Measurements from ENCODE around the gene LBHD2. TPM values are rescaled to one million over a fixed set of nuclear protein-coding genes. Genes with fewer than 3 reads are reported as not detected.
A peak's percentile ranks its signal among the peaks of the same experiment; 100 is the strongest.

The LBHD2 gene
- polyA plus RNA-seq, 1 experiment: not detected

DNA sequence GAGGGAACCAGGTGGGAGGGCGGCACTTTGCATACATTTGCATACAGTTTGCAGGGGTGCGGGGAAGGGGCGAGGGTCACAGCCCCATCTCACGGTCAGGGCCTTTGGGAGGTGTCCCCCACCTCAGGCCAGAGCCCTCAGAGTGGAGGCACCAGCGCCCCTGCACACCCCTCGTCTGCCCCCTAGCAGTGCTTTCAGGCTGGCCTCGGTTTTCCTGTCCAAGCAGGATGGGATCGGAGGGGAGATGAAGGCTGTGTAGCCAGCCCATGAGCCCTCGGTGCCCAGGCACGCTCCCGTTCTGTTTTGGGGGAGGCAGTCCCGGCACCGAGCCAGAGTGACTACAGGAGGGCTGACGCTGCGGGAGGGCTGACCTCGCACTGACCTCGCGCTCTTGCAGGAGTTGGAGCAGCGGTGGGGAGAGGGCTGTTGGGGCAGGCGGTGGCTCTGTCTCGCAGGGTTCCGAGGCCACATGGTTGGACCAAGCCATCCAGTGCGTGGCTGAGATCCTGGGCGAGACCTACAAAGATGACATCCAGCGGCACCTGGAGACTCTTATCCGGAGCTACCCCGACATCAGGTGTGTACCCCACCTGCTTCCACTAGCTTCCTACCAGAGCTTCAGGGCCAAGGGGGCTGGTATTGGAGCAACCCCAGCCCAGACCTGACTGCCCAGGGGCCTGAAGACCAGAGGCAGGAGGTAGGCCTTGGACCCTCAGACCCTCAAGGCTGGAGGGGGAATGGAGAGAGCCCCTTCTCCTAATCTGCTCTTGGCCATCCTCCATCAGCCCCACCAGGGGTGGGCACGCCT is 24.1 kb downstream of the LBHD2 start:
- CTCF ChIA-PET: no interaction called here
- POLR2A ChIA-PET: no interaction called here
- Histone ChIP-seq H3K27ac (ENCODE audit: low read depth, low read length) (peak overlapping the region; percentile 52), H3K27me3 (ENCODE audit: control insufficient read depth, insufficient read depth, low read length) (peaks cover 16% of the 10 kb centered on the region), H3K9me3 (ENCODE audit: control insufficient read depth, insufficient read depth, low read length) (no peaks in the 10 kb centered on the region; the same call in 1 of the 2 replicates), H3K4me3 (ENCODE audit: low read depth, low read length) (no peak overlapping the region)
- TF ChIP-seq, protein P1, sequence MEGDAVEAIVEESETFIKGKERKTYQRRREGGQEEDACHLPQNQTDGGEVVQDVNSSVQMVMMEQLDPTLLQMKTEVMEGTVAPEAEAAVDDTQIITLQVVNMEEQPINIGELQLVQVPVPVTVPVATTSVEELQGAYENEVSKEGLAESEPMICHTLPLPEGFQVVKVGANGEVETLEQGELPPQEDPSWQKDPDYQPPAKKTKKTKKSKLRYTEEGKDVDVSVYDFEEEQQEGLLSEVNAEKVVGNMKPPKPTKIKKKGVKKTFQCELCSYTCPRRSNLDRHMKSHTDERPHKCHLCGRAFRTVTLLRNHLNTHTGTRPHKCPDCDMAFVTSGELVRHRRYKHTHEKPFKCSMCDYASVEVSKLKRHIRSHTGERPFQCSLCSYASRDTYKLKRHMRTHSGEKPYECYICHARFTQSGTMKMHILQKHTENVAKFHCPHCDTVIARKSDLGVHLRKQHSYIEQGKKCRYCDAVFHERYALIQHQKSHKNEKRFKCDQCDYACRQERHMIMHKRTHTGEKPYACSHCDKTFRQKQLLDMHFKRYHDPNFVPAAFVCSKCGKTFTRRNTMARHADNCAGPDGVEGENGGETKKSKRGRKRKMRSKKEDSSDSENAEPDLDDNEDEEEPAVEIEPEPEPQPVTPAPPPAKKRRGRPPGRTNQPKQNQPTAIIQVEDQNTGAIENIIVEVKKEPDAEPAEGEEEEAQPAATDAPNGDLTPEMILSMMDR (IDR thresholded peaks at IDR 0.05; ENCODE audit: low read depth, low read length): no peak
- no peak for DNase-seq (ENCODE audit: low read depth, low spot score)

DNA sequence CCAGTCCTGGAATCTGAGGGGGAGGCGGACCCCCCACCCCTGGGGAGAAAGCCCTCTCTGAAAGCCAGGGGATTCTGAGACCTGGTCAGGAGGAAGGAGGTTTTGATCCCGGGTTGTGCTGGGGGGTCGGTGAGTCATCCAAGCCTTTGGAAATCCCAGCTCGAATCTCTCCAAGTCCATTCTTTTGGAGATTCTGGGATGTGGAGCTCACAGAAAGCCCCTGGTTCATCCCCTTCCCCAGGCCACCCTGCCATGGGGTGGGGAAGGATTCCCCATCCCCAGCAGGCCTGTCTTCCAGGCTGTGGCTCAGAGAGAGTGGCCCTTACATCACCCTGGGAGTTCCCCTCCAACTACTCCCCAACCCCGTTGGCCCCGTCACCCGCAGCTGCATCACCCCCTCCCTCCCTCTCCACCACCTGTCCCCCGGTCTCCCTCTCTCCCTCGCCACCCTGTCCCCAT is 24.8 kb downstream of the LBHD2 start:
- H3K9me3 ChIP-seq (ENCODE audit: control insufficient read depth, insufficient read depth, low read length): no peaks in the 10 kb centered on the region; the same call in 1 of the 2 replicates
- H3K27ac ChIP-seq (ENCODE audit: low read depth, low read length): peak overlapping the region; percentile 52
- ChIA-PET CTCF (no interaction called here), POLR2A (no interaction called here)
- TF ChIP-seq, protein P1 (IDR thresholded peaks at IDR 0.05; ENCODE audit: low read depth, low read length): no peak
- no peak overlapping the region for H3K4me3 ChIP-seq (ENCODE audit: low read depth, low read length)
- H3K27me3 ChIP-seq (ENCODE audit: control insufficient read depth, insufficient read depth, low read length): peaks cover 10% of the 10 kb centered on the region
- DNase-seq (ENCODE audit: low read depth, low spot score): no peak

DNA sequence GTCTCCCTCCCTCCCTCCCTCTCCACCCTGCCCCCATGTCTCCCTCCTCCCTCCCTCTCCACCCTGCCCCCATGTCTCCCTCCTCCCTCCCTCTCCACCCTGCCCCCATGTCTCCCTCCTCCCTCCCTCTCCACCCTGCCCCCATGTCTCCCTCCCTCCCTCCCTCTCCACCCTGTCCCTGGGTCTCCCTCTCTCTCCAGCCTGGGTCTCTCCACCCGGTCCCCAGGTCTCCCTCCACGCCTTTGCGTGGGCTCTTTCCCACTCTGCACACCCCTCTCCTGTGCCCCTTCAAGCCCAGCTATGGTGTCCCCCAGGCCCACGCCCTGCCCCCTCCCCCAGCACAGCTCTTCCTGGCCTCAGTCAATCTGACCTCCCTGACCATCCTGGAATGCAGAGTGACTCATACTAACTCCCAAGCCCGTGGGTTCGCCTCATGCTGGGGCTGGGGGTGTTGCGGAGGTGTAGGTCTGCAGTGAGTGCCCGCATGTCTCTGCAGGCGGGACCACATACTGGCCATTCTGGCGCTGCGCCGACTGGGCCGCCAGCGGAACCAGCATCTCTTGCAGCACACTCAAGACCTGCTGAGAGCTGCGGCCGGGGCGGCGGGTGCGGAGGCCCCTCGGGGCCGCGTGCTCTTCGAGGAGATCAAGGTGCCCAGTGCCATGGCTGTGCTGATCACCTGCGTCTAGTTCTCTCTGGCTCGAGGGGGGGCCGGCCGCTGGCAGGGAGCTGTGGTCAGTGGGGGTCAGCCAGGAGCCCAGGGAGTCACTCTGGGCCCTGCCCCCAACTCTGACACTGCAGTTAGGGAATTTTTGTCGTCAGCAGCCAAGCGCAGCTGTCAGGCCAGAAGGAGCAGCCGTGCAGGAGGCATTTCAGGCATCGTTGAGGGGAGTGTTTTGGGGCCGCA is 25.8 kb downstream of the LBHD2 start:
- Histone ChIP-seq H3K4me3 (ENCODE audit: low read depth, low read length) (peak overlapping the region; percentile 22; the same call in 1 of the 2 replicates), H3K27ac (ENCODE audit: low read depth, low read length) (peak overlapping the region; percentile 89), H3K9me3 (ENCODE audit: control insufficient read depth, insufficient read depth, low read length) (no peaks in the 10 kb centered on the region; the same call in 1 of the 2 replicates), H3K27me3 (ENCODE audit: control insufficient read depth, insufficient read depth, low read length) (peaks cover under 1% of the 10 kb centered on the region)
- ChIA-PET POLR2A (interaction anchor here (1.1 kb wide), 1 partner anchor 21 kb away, joined by 3 read pairs; no protein-coding TSS in a partner anchor), CTCF (interaction anchor here (1.1 kb wide), 1 partner anchor 17 kb away, joined by 3 read pairs; no protein-coding TSS in a partner anchor)
- TF ChIP-seq, protein P1 (IDR thresholded peaks at IDR 0.05; ENCODE audit: low read depth, low read length): no peak
- peak; percentile 65 for DNase-seq (ENCODE audit: low read depth, low spot score)

DNA sequence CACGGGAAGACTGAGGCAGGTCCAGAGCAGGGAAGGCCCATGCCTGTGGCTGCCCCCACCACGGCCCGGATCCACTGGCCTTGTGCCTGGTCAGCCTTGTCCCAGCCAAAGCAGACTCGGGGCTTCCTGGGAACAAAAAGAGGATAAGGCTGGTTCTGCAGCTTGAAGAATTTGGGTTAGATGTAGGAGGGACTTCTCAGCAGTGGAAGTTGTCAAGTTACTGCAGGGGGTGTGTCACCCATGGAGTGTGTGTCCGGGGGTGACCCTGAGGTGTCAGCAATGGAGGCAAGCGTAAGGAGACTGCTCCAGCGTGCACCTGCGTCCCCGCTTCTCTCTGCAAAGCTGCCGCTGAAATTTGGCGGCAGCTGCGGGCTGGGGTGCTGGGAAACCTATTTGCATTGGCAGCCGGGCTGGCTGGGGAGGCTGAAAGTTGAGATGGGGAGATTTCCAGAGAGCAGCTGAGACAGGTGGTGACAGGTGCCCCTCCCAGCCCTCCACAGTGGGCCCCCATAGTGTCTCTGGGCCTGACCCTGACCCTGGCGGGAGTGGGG is 26.7 kb downstream of the LBHD2 start:
- H3K4me3 ChIP-seq (ENCODE audit: low read depth, low read length): no peak overlapping the region
- TF ChIP-seq, protein P1 (IDR thresholded peaks at IDR 0.05; ENCODE audit: low read depth, low read length): no peak
- peak overlapping the region; percentile 89 for H3K27ac ChIP-seq (ENCODE audit: low read depth, low read length)
- CTCF ChIA-PET: interaction anchor here (0.6 to 1.1 kb wide), 2 partner anchors 16 to 166 kb away, joined by 3 to 5 read pairs; no protein-coding TSS in a partner anchor
- POLR2A ChIA-PET: no interaction called here
- H3K27me3 ChIP-seq (ENCODE audit: control insufficient read depth, insufficient read depth, low read length): no peaks in the 10 kb centered on the region
- H3K9me3 ChIP-seq (ENCODE audit: control insufficient read depth, insufficient read depth, low read length): no peaks in the 10 kb centered on the region; the same call in 1 of the 2 replicates
- DNase-seq (ENCODE audit: low read depth, low spot score): no peak
